Omental fat pad (tissue), 4 donors: ENCODE measurements around the gene TMEM190. TPM values are rescaled to one million over a fixed set of nuclear protein-coding genes. Genes with fewer than 3 reads are reported as not detected.

Source experiments
- ATAC-seq: fragments of 150-250 bp; one replicate; pipeline ENCODE4 v1.9.1; 2016; ENCODE audit warnings: mild to moderate bottlenecking, moderate library complexity; ENCODE audit not compliant: low FRiP score
- DNase-seq: peaks from one replicate; pipeline ENCODE4 v3.0.0-alpha.2; 2019; ENCODE audit warnings: low spot score
- total RNA-seq, 4 donors: library from RNA; depleted of rRNA; stranded (reverse); fragments of >200 nt; gene quantifications; one replicate each; pipeline ENCODE4 v1.1.0, GENCODE V29; 2016
- TF ChIP-seq, protein P1 (sequence below), 3 donors: fragments of 450-650 bp; IDR thresholded peaks; one replicate each; pipeline ENCODE4 v1.5.1; 2016 to 2017; ENCODE audit warnings: antibody characterized with exemption in 3 of 3, mild to moderate bottlenecking in 3 of 3, moderate library complexity in 2 of 3

Gene TMEM190
- total RNA-seq, 4 donors from 2014 or later: not detected

DNA sequence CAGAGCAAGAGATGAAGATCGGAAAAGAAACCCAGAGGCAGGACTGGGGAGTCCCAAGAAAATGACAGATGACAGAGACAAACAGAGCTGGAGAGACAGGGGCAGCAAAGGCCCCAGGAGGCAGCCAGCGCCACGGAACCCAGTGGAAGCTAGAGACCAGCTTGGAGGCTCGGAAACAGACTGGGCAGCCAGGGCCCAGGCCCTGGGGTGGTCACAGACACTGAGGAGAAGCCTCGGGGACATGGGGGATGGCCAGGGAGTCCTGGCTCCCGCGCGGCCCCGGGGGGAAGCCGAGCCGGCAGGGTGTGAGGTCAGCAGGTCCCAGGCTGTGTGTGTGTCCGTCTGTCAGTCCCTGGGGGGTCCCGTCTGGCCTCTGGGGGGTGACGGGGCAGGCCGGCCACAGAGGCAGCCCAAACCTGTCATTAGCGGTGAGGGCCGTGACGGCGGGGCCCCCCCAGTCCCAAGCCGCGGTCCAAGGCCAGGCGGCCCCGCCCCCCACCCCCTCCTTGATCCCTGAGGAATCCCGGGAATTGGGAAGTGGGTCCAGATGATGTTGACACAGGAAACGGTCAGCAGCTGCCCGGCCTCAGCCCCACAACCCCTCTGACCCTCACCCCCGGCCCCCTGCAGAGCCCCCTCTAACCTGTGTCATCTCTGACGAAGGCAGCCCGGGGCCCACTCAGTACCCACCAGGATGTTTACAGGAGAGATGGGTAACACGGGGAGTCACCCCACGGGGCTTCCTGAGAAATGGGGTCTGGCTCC lies 2.5 kb upstream of the TMEM190 start:
- TF ChIP-seq, protein P1, sequence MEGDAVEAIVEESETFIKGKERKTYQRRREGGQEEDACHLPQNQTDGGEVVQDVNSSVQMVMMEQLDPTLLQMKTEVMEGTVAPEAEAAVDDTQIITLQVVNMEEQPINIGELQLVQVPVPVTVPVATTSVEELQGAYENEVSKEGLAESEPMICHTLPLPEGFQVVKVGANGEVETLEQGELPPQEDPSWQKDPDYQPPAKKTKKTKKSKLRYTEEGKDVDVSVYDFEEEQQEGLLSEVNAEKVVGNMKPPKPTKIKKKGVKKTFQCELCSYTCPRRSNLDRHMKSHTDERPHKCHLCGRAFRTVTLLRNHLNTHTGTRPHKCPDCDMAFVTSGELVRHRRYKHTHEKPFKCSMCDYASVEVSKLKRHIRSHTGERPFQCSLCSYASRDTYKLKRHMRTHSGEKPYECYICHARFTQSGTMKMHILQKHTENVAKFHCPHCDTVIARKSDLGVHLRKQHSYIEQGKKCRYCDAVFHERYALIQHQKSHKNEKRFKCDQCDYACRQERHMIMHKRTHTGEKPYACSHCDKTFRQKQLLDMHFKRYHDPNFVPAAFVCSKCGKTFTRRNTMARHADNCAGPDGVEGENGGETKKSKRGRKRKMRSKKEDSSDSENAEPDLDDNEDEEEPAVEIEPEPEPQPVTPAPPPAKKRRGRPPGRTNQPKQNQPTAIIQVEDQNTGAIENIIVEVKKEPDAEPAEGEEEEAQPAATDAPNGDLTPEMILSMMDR (IDR thresholded peaks at IDR 0.05): no peak
- no peak for DNase-seq
- no peak for ATAC-seq

DNA sequence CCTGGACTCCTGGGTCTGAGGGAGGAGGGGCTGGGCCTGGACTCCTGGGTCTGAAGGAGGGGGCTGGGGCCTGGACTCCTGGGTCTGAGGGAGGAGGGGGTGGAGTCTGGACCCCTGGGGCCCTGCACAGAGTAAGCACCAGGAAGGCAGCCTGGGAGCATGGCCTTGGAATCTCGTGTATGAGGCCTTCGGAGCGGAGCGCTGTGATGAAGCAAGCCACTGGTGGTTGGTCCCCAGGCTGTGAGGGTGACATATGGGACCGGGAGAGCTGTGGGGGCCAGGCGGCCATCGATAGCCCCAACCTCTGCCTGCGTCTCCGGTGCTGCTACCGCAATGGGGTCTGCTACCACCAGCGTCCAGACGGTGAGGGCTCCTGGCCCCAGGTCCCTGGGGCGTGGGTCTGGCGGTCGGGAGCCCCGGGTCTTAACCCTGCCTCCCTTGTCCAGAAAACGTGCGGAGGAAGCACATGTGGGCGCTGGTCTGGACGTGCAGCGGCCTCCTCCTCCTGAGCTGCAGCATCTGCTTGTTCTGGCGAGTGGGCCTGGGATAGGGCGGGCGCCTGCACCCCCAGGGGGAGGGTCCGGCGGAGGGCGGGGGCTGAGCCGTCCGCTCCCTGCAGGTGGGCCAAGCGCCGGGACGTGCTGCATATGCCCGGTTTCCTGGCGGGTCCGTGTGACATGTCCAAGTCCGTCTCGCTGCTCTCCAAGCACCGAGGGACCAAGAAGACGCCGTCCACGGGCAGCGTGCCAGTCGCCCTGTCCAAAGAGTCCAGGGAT lies 918 bp downstream of the TMEM190 start:
- DNase-seq: no peak
- TF ChIP-seq, protein P1 (IDR thresholded peaks at IDR 0.05): no peak
- ATAC-seq: no peak

DNA sequence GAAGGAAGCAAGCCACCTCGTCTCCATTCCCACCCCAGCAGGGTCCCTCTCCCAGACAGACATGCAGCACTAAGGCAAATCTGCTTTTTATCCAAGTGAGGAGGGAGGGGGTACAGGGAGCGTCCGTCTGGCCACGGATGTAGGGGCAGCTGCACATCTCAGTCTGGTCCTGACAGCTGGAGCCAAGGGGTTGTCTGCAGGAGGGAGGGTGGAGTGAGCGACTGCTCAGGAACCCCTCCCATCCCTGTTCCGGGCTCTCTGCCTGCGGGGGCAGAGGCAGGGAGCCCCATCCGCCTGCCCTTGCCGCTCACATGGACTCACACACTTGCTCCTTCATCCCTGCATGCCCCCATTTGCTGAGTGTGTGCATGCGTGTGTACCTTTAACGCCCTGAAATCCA lies 2.5 kb downstream of the TMEM190 start:
- TF ChIP-seq, protein P1 (IDR thresholded peaks at IDR 0.05): no peak
- no peak for ATAC-seq
- DNase-seq: no peak

DNA sequence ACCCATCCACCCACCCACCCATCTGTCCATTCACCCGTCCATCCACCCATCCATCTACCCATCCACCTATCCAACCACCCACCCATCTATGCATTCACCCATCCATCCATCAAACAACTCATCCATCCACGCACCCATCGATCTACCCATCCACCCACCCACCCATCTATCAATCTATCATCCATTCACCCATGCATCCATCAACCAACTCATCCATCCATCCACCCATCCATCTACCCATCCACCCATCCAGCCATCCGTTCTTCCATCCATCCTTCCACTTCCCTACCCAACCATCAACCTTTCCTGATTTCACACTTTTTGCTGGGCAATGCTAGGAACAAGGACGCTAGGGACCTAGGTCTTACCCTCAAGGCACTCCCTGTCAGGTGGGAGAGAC lies 5.4 kb downstream of the TMEM190 start:
- no peak for DNase-seq
- TF ChIP-seq, protein P1 (IDR thresholded peaks at IDR 0.05): no peak
- no peak for ATAC-seq

DNA sequence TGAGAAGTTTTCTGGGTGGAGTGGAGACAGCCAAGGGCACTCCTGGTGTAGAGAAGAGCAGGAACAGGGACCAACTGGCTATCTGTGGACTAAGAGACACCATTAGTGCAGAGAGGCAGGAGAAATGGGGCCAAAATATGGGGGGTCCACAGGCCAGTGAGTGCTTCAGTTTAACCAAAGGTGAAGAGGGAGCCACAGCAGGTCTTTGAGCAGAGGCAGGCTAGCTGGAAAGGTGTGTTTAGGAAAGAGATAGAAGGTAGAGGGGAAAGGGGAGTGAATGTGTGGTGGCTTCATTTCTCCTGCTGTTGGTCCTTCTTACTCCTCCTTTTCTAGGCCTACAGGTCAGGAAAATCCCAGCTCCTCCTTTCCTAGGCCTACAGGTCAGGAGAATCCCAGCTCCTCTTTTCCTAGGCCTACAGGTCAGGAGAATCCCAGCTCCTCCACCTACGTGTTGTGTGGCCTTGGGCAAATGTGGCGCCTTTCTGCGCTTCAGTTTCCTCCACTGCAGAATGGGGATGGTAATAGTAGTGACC lies 6.0 kb downstream of the TMEM190 start:
- DNase-seq: no peak
- TF ChIP-seq, protein P1 (IDR thresholded peaks at IDR 0.05): no peak
- ATAC-seq: no peak

DNA sequence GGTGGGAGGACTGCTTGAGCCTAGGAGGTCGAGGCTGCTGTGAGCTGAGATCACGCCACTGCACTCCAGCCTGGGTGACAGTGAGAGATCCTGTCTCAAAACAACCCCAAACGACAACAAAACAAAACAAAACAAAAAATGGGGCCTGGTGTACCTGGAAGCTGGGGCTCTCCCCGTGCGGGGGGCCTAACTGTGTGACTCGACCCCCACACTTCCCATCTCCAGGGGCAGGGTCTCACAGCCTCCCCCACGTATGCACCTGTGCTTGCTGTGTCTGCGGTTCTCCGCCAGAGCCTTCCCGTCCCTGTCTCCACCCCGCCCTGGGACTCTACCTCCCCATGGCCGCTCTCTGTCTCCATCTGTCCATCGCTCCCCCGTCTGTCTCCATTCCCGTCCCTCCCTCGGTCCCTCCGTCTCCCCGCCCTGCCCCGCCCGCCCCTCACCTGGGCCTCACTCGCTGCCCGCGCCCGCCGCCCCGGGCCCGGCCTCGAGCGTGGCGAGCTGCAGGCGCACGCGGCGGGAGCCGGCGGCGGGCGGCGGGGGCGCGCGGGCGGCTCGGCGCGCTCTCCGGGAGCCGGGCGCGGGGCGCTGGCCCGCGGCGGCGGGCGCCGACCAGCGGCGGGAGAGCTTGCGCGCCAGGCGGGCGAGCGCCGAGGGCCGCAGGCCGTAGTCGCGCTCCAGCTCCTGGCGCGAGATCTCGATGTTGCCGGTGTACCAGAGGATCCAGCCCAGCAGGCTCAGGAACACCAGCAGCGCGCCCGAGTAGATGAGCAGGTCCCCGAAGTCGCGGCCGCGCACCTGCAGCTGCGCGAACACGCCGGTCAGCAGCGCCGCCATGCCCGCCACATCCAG lies 6.9 kb downstream of the TMEM190 start:
- ATAC-seq (peak; percentile 39), DNase-seq (no peak)
- TF ChIP-seq, protein P1 (IDR thresholded peaks at IDR 0.05): no peak
